ENCODE results near the gene ADI1. TPM values are rescaled to one million over a fixed set of nuclear protein-coding genes. Genes with fewer than 3 reads are reported as not detected.
A peak's percentile ranks its signal among the peaks of the same experiment; 100 is the strongest.
"Not testable (repeated sequence)": the region's sequence is repeated elsewhere in the genome, so short reads cannot be mapped to it uniquely, and the experiment has no call there.

ADI1 gene
- total RNA-seq, 1 donor from 2014 or later: 195 TPM

- Histone ChIP-seq H3K36me3 (peaks cover 32% of the 10 kb centered on the region), H3K9me3 (replicated peaks) (no peaks in the 10 kb centered on the region), H3K4me1 (peaks cover 56% of the 10 kb centered on the region), H3K27me3 (ENCODE audit: low read depth) (no peaks in the 10 kb centered on the region), H3K27ac (replicated peaks) (peak overlapping the region; percentile 93), H3K4me3 (no peak overlapping the region)
- intact Hi-C loops (cut with micrococcal nuclease): no loop called here
- DNase-seq: no peak
- no peak for TF ChIP-seq CTCF (IDR thresholded peaks at IDR 0.05; ENCODE audit: borderline replicate concordance)
Measured at GRCh38 chr2:3458396-3459184, 60.7 kb downstream of the ADI1 start.

GRCh38 chr2:3457524-3458395 is 61.6 kb downstream of the ADI1 start:
- Histone ChIP-seq H3K4me1 (peaks cover 62% of the 10 kb centered on the region), H3K9me3 (replicated peaks) (no peaks in the 10 kb centered on the region), H3K36me3 (peaks cover 35% of the 10 kb centered on the region), H3K4me3 (no peak overlapping the region), H3K27me3 (ENCODE audit: low read depth) (no peaks in the 10 kb centered on the region), H3K27ac (replicated peaks) (peak overlapping the region; percentile 93)
- no peak for DNase-seq
- no peak for TF ChIP-seq CTCF (IDR thresholded peaks at IDR 0.05; ENCODE audit: borderline replicate concordance)
- intact Hi-C loops (cut with micrococcal nuclease): no loop called here

GRCh38 chr2:3456125-3456524 is 63.2 kb downstream of the ADI1 start:
- Histone ChIP-seq H3K4me3 (no peak overlapping the region), H3K36me3 (peaks cover 43% of the 10 kb centered on the region), H3K27me3 (ENCODE audit: low read depth) (no peaks in the 10 kb centered on the region), H3K27ac (replicated peaks) (no peak overlapping the region), H3K9me3 (replicated peaks) (no peaks in the 10 kb centered on the region), H3K4me1 (peaks cover 64% of the 10 kb centered on the region)
- no peak for TF ChIP-seq CTCF (IDR thresholded peaks at IDR 0.05; ENCODE audit: borderline replicate concordance)
- no peak for DNase-seq
- intact Hi-C loops (cut with micrococcal nuclease): no loop called here

GRCh38 chr2:3454802-3455201 is 64.5 kb downstream of the ADI1 start:
- peaks cover 43% of the 10 kb centered on the region for H3K36me3 ChIP-seq
- peak overlapping the region; percentile 75 for H3K27ac ChIP-seq (replicated peaks)
- intact Hi-C loops (cut with micrococcal nuclease): no loop called here
- DNase-seq: no peak
- no peak for TF ChIP-seq CTCF (IDR thresholded peaks at IDR 0.05; ENCODE audit: borderline replicate concordance)
- H3K9me3 ChIP-seq (replicated peaks): no peaks in the 10 kb centered on the region
- H3K27me3 ChIP-seq (ENCODE audit: low read depth): no peaks in the 10 kb centered on the region
- H3K4me1 ChIP-seq: peaks cover 67% of the 10 kb centered on the region
- no peak overlapping the region for H3K4me3 ChIP-seq

- DNase-seq; H3K9me3 ChIP-seq (replicated peaks); intact Hi-C loops (cut with micrococcal nuclease); H3K27me3 ChIP-seq (ENCODE audit: low read depth): not testable (repeated sequence)
- peaks cover 43% of the 10 kb centered on the region for H3K36me3 ChIP-seq
- H3K4me3 ChIP-seq: peak overlapping the region; percentile 22
- peaks cover 60% of the 10 kb centered on the region for H3K4me1 ChIP-seq
- peak overlapping the region; percentile 75 for H3K27ac ChIP-seq (replicated peaks)
Measured at GRCh38 chr2:3454005-3454404, 65.3 kb downstream of the ADI1 start.

All from left ventricle myocardium inferior (tissue), 1 donor.